SK-N-MC (cell line): ENCODE results near the gene ARMH3.

ENCODE experiments used
- EZH2 ChIP-seq: fragments of 200-600 bp; sonication (generic); IDR thresholded peaks from one replicate; pipeline ENCODE4 v1.6.1; 2017; ENCODE audit warnings: antibody characterized with exemption
- POLR2AphosphoS5 ChIP-seq: IDR thresholded peaks from 2 replicates; pipeline ENCODE4 v1.6.1; 2012; ENCODE audit warnings: mild to moderate bottlenecking, low read depth, low read length, borderline replicate concordance

- no peak for TF ChIP-seq POLR2AphosphoS5
- no peak for TF ChIP-seq EZH2
Observed at GRCh38 chr10:102072673-102073527, 16.9 kb upstream of the ARMH3 start.
